GM18505 (cell line): ENCODE measurements around the gene MRPL28.
"Not testable (repeated sequence)": the region's sequence is repeated elsewhere in the genome, so short reads cannot be mapped to it uniquely, and the experiment has no call there.

Source experiments
- ATAC-seq: cut with Tn5 transposase; IDR thresholded peaks from one replicate; pipeline ENCODE4 v1.9.1; 2021; ENCODE audit not compliant: unreplicated experiment
- POLR2A ChIP-seq: IDR thresholded peaks from 4 replicates; pipeline ENCODE4 v1.6.1; 2011; ENCODE audit warnings: borderline replicate concordance; ENCODE audit not compliant: insufficient read depth, insufficient read length; ENCODE audit errors: extremely low read depth

MRPL28 gene

DNA sequence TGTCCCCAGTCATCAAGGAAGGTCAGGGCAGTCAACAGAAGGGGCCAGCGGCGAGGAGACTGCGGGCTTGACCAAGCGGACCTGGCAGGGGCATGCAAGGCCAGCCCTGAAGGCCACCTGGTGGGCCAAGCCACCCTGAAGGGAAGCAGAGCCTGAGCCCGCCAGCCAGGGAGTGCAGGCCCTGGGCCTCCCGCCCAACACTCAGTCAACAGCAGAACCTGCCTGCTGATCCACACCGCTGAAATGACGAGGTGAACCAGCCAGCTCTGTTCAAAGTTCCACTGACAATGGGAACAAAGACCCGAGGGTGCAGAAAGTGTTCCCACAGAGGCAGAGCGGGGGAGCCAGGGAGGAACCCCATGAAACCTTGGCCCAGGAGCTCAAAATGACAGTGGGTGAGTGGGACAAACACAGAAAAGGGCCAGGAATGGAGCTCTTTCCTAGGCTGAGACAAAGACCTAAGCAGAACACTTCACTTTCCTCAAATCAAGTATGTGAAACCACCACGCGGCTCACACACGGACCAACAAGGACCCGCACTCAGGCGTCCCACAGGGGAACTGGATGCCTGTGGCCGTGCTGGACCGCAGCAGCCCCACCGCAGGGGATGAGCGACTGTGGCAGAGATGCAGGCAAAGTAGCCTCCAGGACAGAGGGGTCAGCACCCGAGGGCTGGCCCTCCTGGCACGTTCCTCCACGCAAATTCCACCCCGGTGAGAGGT lies 29.8 kb downstream of the MRPL28 start:
- TF ChIP-seq POLR2A = no peak
- no peak for ATAC-seq

GRCh38 chr16:339680-340079 lies 30.7 kb downstream of the MRPL28 start:
- ATAC-seq = no peak
- no peak for TF ChIP-seq POLR2A

DNA sequence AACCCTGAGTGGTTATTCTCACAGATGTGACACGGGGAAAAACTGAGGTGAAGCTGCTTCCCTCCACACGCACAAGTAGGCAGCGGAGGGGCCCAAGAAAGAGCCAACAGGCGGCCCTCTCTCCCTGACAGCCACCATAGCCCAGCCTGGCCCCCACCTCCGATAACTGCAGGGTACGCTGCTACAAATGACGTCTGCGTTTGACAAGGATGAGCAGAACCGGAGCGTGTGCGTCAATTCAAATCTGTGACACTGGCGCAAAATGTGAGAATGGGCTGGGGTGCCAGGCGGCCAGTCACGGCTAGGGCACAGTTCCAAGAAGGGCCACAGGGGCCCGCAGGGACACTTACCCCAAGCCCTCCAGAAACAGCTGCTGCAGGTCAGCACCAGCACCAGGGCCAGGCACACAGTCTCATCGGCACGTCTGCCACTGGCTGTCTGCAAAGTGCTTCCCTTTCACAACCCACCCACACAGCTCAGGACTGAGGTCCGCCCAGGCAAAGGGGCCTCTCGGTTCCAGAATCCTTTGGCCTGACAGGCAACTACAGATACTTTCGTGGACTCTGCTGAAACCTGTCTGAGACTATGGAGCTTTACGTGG lies 32.3 kb downstream of the MRPL28 start:
- TF ChIP-seq POLR2A = no peak
- no peak for ATAC-seq

DNA sequence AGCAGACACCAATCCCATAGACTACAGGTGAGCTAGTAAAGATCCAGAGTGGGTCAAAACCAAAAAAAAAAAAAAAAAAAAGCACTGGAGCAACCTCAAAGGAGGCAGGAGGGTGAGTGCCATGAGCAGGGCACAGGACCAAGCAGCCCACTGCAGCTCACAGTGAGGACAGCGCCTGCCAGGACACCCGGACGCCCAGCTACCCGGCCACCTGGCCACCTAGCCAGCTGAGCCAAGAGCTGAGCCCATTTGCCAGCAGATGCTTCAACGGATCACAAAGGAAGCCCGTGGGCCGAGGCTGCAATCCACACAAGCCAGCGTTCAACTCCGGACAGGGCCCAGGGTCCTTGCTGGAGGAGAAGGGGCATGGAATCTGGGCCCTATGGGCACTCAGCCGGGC lies 32.9 kb downstream of the MRPL28 start:
- no peak for ATAC-seq
- no peak for TF ChIP-seq POLR2A

DNA sequence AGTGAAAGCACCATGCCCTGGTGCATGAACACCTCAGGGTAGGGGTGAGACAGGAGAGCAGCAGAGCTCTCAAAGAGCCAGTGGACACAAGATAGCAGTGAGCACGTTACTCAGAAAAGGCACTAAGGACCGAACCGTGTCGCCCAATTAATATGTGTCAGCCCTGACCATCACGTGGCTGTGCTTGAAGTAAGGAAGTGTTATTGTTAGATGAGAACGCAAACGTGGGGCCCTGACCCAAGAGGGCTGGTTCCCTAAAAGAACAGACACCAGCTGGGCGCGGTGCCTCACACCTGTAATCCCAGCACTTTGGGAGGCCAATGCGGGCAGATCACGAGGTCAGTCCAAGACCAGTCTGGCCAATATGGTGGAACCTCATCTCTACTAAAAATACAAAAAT lies 34.1 kb downstream of the MRPL28 start:
- TF ChIP-seq POLR2A = no peak
- ATAC-seq = no peak

DNA sequence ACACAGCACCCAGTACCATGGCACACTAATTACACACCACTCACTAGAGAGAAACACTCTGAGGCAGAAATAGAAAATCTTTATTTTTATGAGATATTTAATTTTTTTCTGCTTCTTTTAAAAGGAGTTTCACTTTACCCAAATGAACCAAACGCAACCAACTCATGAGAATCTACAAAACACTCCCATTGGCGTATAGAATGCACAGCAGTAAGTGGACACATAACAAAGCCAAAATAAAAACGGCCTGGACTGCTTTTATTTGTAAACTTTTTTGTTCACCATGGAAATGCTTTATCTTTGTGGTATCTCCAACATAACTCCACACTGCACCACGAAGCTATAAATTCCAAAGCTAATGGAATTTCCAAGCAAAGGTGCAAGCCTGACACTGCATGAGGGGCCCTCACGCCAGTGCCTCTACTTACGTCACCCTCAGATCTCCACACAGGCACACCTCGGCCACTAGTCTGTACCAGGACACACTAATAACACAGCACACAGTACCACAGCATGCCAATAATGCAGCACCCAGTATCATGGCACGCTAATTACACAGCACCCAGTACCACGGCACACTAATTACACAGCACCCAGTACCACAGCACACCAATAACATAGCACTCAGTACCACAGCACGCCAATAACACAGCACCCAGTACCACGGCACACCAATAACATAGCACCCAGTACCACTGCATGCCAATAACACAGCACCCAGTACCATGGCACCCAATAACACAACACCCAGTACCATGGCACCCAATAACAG lies 35.3 kb downstream of the MRPL28 start:
- not testable (repeated sequence) for ATAC-seq

GRCh38 chr16:334164-334832 lies 36.0 kb downstream of the MRPL28 start:
- ATAC-seq = not testable (repeated sequence)

- ATAC-seq = no peak
- TF ChIP-seq POLR2A = no peak
These were observed 36.8 kb downstream of the MRPL28 start for GRCh38 chr16:333406-334094.

- ATAC-seq = not testable (repeated sequence)
These were observed 39.0 kb downstream of the MRPL28 start for GRCh38 chr16:331181-331814.

- TF ChIP-seq POLR2A = no peak
- ATAC-seq = no peak
These were observed 39.6 kb downstream of the MRPL28 start for GRCh38 chr16:330741-331140.

DNA sequence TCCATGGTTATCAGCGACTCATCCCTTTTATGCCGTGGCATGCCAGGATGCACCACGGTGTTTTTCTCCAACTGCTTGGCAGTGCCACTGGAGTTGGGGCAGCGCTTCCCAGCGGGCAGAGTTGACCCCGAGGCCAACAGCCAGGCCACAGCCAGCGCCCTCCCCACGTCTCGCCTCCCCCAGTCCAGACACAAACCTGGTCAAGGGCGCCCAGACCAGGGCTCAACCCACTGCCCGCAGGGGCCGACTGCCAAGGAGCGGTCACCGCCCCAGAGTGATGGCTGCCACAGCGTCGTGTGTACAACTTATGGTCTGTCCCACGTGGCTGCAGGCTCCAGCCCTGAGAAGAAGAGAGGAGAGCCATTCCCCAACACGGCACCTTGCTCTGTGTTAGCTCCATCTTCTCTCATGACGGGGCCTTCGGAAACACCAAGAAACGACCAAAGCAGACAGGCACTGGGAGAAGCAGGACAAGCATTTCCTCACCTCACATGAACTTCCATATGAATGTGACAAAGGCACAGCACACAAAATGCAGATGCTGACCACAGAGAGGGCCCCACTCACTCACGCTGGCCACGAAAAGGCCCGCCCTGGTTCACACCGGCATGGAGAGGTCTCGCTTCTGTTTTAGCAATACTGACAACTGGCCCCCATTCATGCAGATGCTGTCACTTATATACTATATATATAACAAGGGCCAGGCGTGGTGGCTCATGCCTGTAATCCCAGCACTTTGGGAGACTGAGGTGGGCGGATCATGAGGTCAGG lies 44.8 kb downstream of the MRPL28 start:
- TF ChIP-seq POLR2A = no peak
- ATAC-seq = no peak
